GM06990 (cell line): ENCODE data around the gene OCA2.

Experiments
- DNase-seq: peaks from one replicate; pipeline ENCODE4 v3.0.0-alpha.2; 2011; ENCODE audit not compliant: insufficient read length; ENCODE audit errors: extremely low read depth
- H3K27me3 ChIP-seq: replicated peaks from 2 replicates; pipeline ENCODE4 v1.6.0; 2011; ENCODE audit warnings: low read length; ENCODE audit not compliant: control insufficient read depth, insufficient read depth
- H3K36me3 ChIP-seq: 2 replicates; pipeline ENCODE4 v1.5.1; 2011; ENCODE audit warnings: low read length; ENCODE audit not compliant: control insufficient read depth, insufficient read depth
- H3K4me3 ChIP-seq: replicated peaks from 2 replicates; pipeline ENCODE4 v1.5.1; 2011; ENCODE audit warnings: low read depth, mild to moderate bottlenecking, control low read depth, low read length
- CTCF ChIP-seq: IDR thresholded peaks from 2 replicates; pipeline ENCODE4 v1.5.1; 2011; ENCODE audit warnings: low read length, control low read depth, mild to moderate bottlenecking, inconsistent platforms; ENCODE audit not compliant: insufficient read depth, poor library complexity, severe bottlenecking

OCA2 gene

GRCh38 chr15:27774638-27775037 lies 324.5 kb downstream of the OCA2 start:
- no peak for TF ChIP-seq CTCF
- Histone ChIP-seq H3K27me3 (no peaks in the 10 kb centered on the region), H3K36me3 (no peaks in the 10 kb centered on the region), H3K4me3 (no peak overlapping the region)
- DNase-seq, result no peak

GRCh38 chr15:27774191-27774590 lies 324.9 kb downstream of the OCA2 start:
- H3K4me3 ChIP-seq, result no peak overlapping the region
- TF ChIP-seq CTCF, result no peak
- no peak for DNase-seq
- H3K27me3 ChIP-seq, result no peaks in the 10 kb centered on the region
- no peaks in the 10 kb centered on the region for H3K36me3 ChIP-seq

- H3K27me3 ChIP-seq, result no peaks in the 10 kb centered on the region
- no peak overlapping the region for H3K4me3 ChIP-seq
- TF ChIP-seq CTCF, result no peak
- H3K36me3 ChIP-seq, result no peaks in the 10 kb centered on the region
- DNase-seq, result no peak
Measured at GRCh38 chr15:27771892-27772291, 327.2 kb downstream of the OCA2 start.

- H3K27me3 ChIP-seq, result no peaks in the 10 kb centered on the region
- no peak for TF ChIP-seq CTCF
- H3K4me3 ChIP-seq, result no peak overlapping the region
- no peak for DNase-seq
- H3K36me3 ChIP-seq, result no peaks in the 10 kb centered on the region
Measured at GRCh38 chr15:27770769-27771554, 328.2 kb downstream of the OCA2 start.

GRCh38 chr15:27770086-27770607 lies 329.0 kb downstream of the OCA2 start:
- no peak for TF ChIP-seq CTCF
- Histone ChIP-seq H3K36me3 (no peaks in the 10 kb centered on the region), H3K4me3 (no peak overlapping the region), H3K27me3 (no peaks in the 10 kb centered on the region)
- DNase-seq, result no peak
